Motor neuron (in vitro differentiated cells): Measurements from ENCODE around the gene ZNF232. TPM values are rescaled to one million over a fixed set of nuclear protein-coding genes. Genes with fewer than 3 reads are reported as not detected.
"Not testable (repeated sequence)": the region's sequence is repeated elsewhere in the genome, so short reads cannot be mapped to it uniquely, and the experiment has no call there.

Source experiments
- ATAC-seq, 8 experiments: fragments of 200-7000 bp; cut with Tn5 transposase; replicated peaks in 6 of 8; 2 replicates each; pipeline ENCODE4 v1.8.0; 2021; ENCODE audit warnings: mild to moderate bottlenecking in 8 of 8, moderate library complexity in 8 of 8
- H3K27ac ChIP-seq, 2 donors: fragments of 250-450 bp; sonication (Bioruptor Pico); 2 replicates each; pipeline ENCODE4 v1.9.0; 2021; ENCODE audit warnings: antibody characterized with exemption in 2 of 2, mild to moderate bottlenecking in 2 of 2, moderate library complexity in 1 of 2
- H3K4me1 ChIP-seq, 2 donors: fragments of 250-450 bp; sonication (Bioruptor Pico); replicated peaks in 1 of 2; 2 replicates each; pipeline ENCODE4 v1.6.1; 2021; ENCODE audit warnings: antibody characterized with exemption in 2 of 2, mild to moderate bottlenecking in 2 of 2, moderate library complexity in 1 of 2
- H3K4me3 ChIP-seq, 5 donors: fragments of 250-450 bp; sonication (Bioruptor Pico); 2 replicates each; pipeline ENCODE4 v1.9.0; 2021; ENCODE audit warnings: antibody characterized with exemption in 5 of 5, mild to moderate bottlenecking in 5 of 5, moderate library complexity in 4 of 5
- WGBS, 10 experiments: fragments of 450-650 bp; shearing (Covaris generic); methylation state at CpG; one replicate each; pipeline ENCODE4 v1.0.0; 2022; 5-methylcytosine and 5-hydroxymethylcytosine counted together
- in situ Hi-C, 9 experiments: fragments of 400-800 bp; cut with MboI; loops; one replicate each; pipeline ENCODE4 v1.15.0; 2021; ENCODE audit warnings: low sequenced_read_pairs in 9 of 9, low pct_unique_long_range_greater_than_20kb in 2 of 9; ENCODE audit not compliant: unreplicated experiment in 9 of 9
- total RNA-seq, 8 experiments: library from RNA; unstranded; fragments of 300-600 nt; gene quantifications; 2 replicates each; pipeline versions ENCODE4 v1.2.3 to v1.2.4, GENCODE V29; 2022

ZNF232 gene
- total RNA-seq, 8 experiments from 2014 or later = 6.0 to 22.3 (median 16.1) TPM

- Histone ChIP-seq H3K4me3 (no peak within 1 kb of the TSS), H3K4me1 (peaks cover 0 to 5% of the 10 kb centered on the region in 2 donors), H3K27ac (no peak within 1 kb of the TSS)
- ATAC-seq = no peak
- WGBS, 10 experiments = 0 to 95% (median 76%) methylated on average over 2 to 11 of the region's 87 CpGs; no CpG with 5 or more reads in 5 of the 10 experiments
- in situ Hi-C loops = no loop called here
These were observed 4.3 kb upstream of the ZNF232 start, which contains the start of gene USP6 for GRCh38 chr17:5115673-5116651. USP6 (plus strand) TSS chr17:5116032; CDS start chr17:5130368, 14,336 bp downstream.

- WGBS, 10 experiments = 0 to 41% (median 19%) methylated on average over 1 to 8 of the region's 8 CpGs
- Histone ChIP-seq H3K4me3 (peak overlapping the region; percentile 64 to 96 (median 86)), H3K27ac (no peak overlapping the region), H3K4me1 (peaks cover 5 to 12% of the 10 kb centered on the region in 2 donors)
- in situ Hi-C loops = no loop called here
- no peak for ATAC-seq
These were observed 862 bp downstream of the ZNF232 start for GRCh38 chr17:5110816-5111215.

- 88% methylated on average over 4 of the region's 6 CpGs; no CpG with 5 or more reads in 9 of the 10 experiments for WGBS, 10 experiments
- ATAC-seq = no peak
- Histone ChIP-seq H3K27ac (no peak overlapping the region), H3K4me3 (no peak overlapping the region), H3K4me1 (no peaks in the 10 kb centered on the region)
- in situ Hi-C loops = no loop called here
These were observed 10.8 kb downstream of the ZNF232 start for GRCh38 chr17:5100832-5101231.

- no peak overlapping the region for H3K27ac ChIP-seq
- in situ Hi-C loops = no loop called here
- WGBS, 10 experiments = 0 to 100% (median 83%) methylated on average over 1 to 5 of the region's 5 CpGs; no CpG with 5 or more reads in 1 of the 10 experiments
- no peaks in the 10 kb centered on the region for H3K4me1 ChIP-seq
- no peak overlapping the region for H3K4me3 ChIP-seq
- no peak for ATAC-seq
These were observed 12.4 kb downstream of the ZNF232 start for GRCh38 chr17:5099271-5099670.

GRCh38 chr17:5097101-5097834, 14.4 kb downstream of the ZNF232 start:
- 0 to 34% (median 4%) methylated on average over 2 to 22 of the region's 63 CpGs; no CpG with 5 or more reads in 4 of the 10 experiments for WGBS, 10 experiments
- in situ Hi-C loops = no loop called here
- Histone ChIP-seq H3K27ac (no peak overlapping the region), H3K4me3 (peak overlapping the region; percentile 31 to 49 (median 42)), H3K4me1 (no peaks in the 10 kb centered on the region)
- peak in 6 of 8 experiments; percentile 38 to 96 (median 92) for ATAC-seq

GRCh38 chr17:5096731-5097100, 15.0 kb downstream of the ZNF232 start:
- no peak for ATAC-seq
- Histone ChIP-seq H3K27ac (no peak overlapping the region), H3K4me1 (no peaks in the 10 kb centered on the region), H3K4me3 (peak overlapping the region; percentile 31 to 49 (median 42))
- 5 to 75% (median 33%) methylated on average over 2 to 7 of the region's 7 CpGs; no CpG with 5 or more reads in 2 of the 10 experiments for WGBS, 10 experiments
- in situ Hi-C loops = no loop called here

GRCh38 chr17:5092218-5093010, 19.3 kb downstream of the ZNF232 start:
- WGBS, 10 experiments = 72 to 94% (median 82%) methylated on average over 1 to 6 of the region's 6 CpGs
- ATAC-seq = no peak
- Histone ChIP-seq H3K27ac (no peak overlapping the region), H3K4me3 (no peak overlapping the region), H3K4me1 (no peaks in the 10 kb centered on the region)
- in situ Hi-C loops = no loop called here

GRCh38 chr17:5080591-5080990, 31.1 kb downstream of the ZNF232 start:
- 43 to 92% (median 62%) methylated on average over 1 to 3 of the region's 3 CpGs; no CpG with 5 or more reads in 3 of the 10 experiments for WGBS, 10 experiments
- Histone ChIP-seq H3K4me3 (no peak overlapping the region), H3K27ac (no peak overlapping the region), H3K4me1 (no peaks in the 10 kb centered on the region)
- in situ Hi-C loops = no loop called here
- no peak for ATAC-seq

GRCh38 chr17:5078106-5079028, 33.3 kb downstream of the ZNF232 start, which contains the start of gene ZFP3:
ZFP3 (plus strand) TSS chr17:5078467; CDS start chr17:5091505, 13,038 bp downstream.
- WGBS, 10 experiments = 6 to 91% (median 41%) methylated on average over 2 to 35 of the region's 75 CpGs; no CpG with 5 or more reads in 4 of the 10 experiments
- peak; percentile 60 to 98 (median 94) for ATAC-seq
- peak within 1 kb of the TSS in 1 of 2 donors; percentile 75 for H3K27ac ChIP-seq
- in situ Hi-C loops = no loop called here
- no peaks in the 10 kb centered on the region for H3K4me1 ChIP-seq
- H3K4me3 ChIP-seq = peak within 1 kb of the TSS in 4 of 5 donors; percentile 29 to 44 (median 33)

GRCh38 chr17:5077781-5078105, 33.9 kb downstream of the ZNF232 start:
- in situ Hi-C loops = no loop called here
- 11 to 98% (median 62%) methylated on average over 1 to 10 of the region's 14 CpGs; no CpG with 5 or more reads in 3 of the 10 experiments for WGBS, 10 experiments
- Histone ChIP-seq H3K4me1 (no peaks in the 10 kb centered on the region), H3K27ac (peak overlapping the region in 1 of 2 donors; percentile 75), H3K4me3 (peak overlapping the region in 4 of 5 donors; percentile 29 to 44 (median 33))
- peak in 1 of 8 experiments; percentile 11 for ATAC-seq

- in situ Hi-C loops, H3K4me3 ChIP-seq, ATAC-seq, H3K27ac ChIP-seq, H3K4me1 ChIP-seq: not testable (repeated sequence)
- 90 to 100% (median 98%) methylated on average over 1 to 18 of the region's 24 CpGs; no CpG with 5 or more reads in 1 of the 10 experiments for WGBS, 10 experiments
These were observed 34.4 kb downstream of the ZNF232 start for GRCh38 chr17:5077275-5077674.
